ENCODE results near the gene FHOD3. TPM values are rescaled to one million over a fixed set of nuclear protein-coding genes. Genes with fewer than 3 reads are reported as not detected.

The FHOD3 gene
- total and polyA plus RNA-seq, 2 of the 4 experiments (the other 2 are of a cell fraction), result 14.6 to 16.0 TPM

- Histone ChIP-seq H3K27ac (ENCODE audit: insufficient read depth, low read length) (no peak overlapping the region), H2AK9ac (replicated peaks; ENCODE audit: low read depth, low read length, poor library complexity) (no peak overlapping the region), H2BK5ac (ENCODE audit: low read depth, low read length, poor library complexity, severe bottlenecking) (no peak overlapping the region), H3K4ac (ENCODE audit: low read depth, low read length) (no peak overlapping the region), H4K91ac (ENCODE audit: insufficient read depth, low read depth, low read length) (no peak overlapping the region), H2BK20ac (ENCODE audit: low read depth, low read length) (no peak overlapping the region), H3K4me1 (ENCODE audit: control insufficient read depth, insufficient read depth, low read length) (peaks cover 2% of the 10 kb centered on the region; the same call in 1 of the 2 replicates), H3K9me3 (ENCODE audit: control insufficient read depth, insufficient read depth, low read length) (no peaks in the 10 kb centered on the region), H3K56ac (ENCODE audit: extremely low read depth, insufficient read depth, low read length) (no peak overlapping the region), H3K79me1 (ENCODE audit: low read depth in 1 of 2, low read length in 2 of 2) (no peaks in the 10 kb centered on the region), H2BK15ac (ENCODE audit: low read depth, low read length) (no peak overlapping the region), H3K9ac (ENCODE audit: low read depth, low read length) (no peak overlapping the region), H3K9me1 (ENCODE audit: insufficient read depth, low read length) (no peaks in the 10 kb centered on the region), H3K4me2 (ENCODE audit: low read depth, low read length) (no peak overlapping the region), H3K18ac (ENCODE audit: low read depth, low read length) (no peak overlapping the region), H4K20me1 (ENCODE audit: insufficient read depth, low read length) (no peaks in the 10 kb centered on the region), H4K5ac (ENCODE audit: low read depth, low read length) (no peak overlapping the region), H2AFZ (replicated peaks; ENCODE audit: low read length, poor library complexity) (no peak overlapping the region), H2AK5ac (ENCODE audit: low read depth, low read length) (no peak overlapping the region), H2BK120ac (ENCODE audit: low read depth, low read length) (no peak overlapping the region), H3K4me3 (ENCODE audit: insufficient read depth, low read depth, low read length) (no peak overlapping the region), H3K36me3 (ENCODE audit: control insufficient read depth, insufficient read depth, low read length) (peaks cover 6% of the 10 kb centered on the region; the same call in 1 of the 2 replicates), H3K27me3 (ENCODE audit: control insufficient read depth, insufficient read depth, low read length) (no peaks in the 10 kb centered on the region), H4K8ac (ENCODE audit: low read depth in 2 of 2, low read length in 2 of 2) (no peak overlapping the region), H3K23ac (ENCODE audit: low read depth, low read length) (no peak overlapping the region), H3K14ac (replicated peaks; ENCODE audit: low read depth, low read length) (no peak overlapping the region)
- POLR2A ChIA-PET (ENCODE audit: unreplicated experiment), result no interaction called here
- CTCF ChIA-PET, result no interaction called here
- TF ChIP-seq CEBPB (IDR thresholded peaks at IDR 0.05; ENCODE audit: low read depth, low read length) (no peak), SMC3 (IDR thresholded peaks at IDR 0.05; ENCODE audit: low read depth, low read length) (no peak), POLR2A (IDR thresholded peaks at IDR 0.05; ENCODE audit: low read depth, low read length) (no peak), NFE2L2 (IDR thresholded peaks at IDR 0.05; ENCODE audit: low read depth, low read length) (no peak), ELK1 (IDR thresholded peaks at IDR 0.05; ENCODE audit: borderline replicate concordance, low read depth, low read length) (no peak), BHLHE40 (IDR thresholded peaks at IDR 0.05; ENCODE audit: low read depth, low read length) (no peak), FOS (IDR thresholded peaks at IDR 0.05; ENCODE audit: low read depth, low read length) (no peak), CTCF (conservative IDR thresholded peaks at IDR 0.05; ENCODE audit: low read depth, low read length) (no peak), USF2 (IDR thresholded peaks at IDR 0.05; ENCODE audit: low read depth, low read length) (no peak), CHD1 (IDR thresholded peaks at IDR 0.05; ENCODE audit: low read depth, low read length) (no peak), MAZ (IDR thresholded peaks at IDR 0.05; ENCODE audit: borderline replicate concordance, low read depth, low read length) (no peak), MAFK (IDR thresholded peaks at IDR 0.05; ENCODE audit: low read depth, low read length) (no peak), RCOR1 (IDR thresholded peaks at IDR 0.05; ENCODE audit: insufficient replicate concordance, low read length) (no peak), RAD21 (IDR thresholded peaks at IDR 0.05; ENCODE audit: low read length) (no peak), RFX5 (IDR thresholded peaks at IDR 0.05; ENCODE audit: low read depth, low read length) (no peak), MXI1 (IDR thresholded peaks at IDR 0.05; ENCODE audit: borderline replicate concordance, low read depth, low read length) (no peak)
- DNase-seq (no peak), ATAC-seq (ENCODE audit: low read depth) (no peak)
- BruUV-seq (replicated peaks), result no TSS peak
- dilution Hi-C loops (cut with HindIII; ENCODE audit: low sequenced_read_pairs, unreplicated experiment) (no loop called here), intact Hi-C loops (cut with micrococcal nuclease) (no loop called here), in situ Hi-C loops (cut with MboI; ENCODE audit: low sequenced_read_pairs) (no loop called here)
- WGBS, 2 experiments (ENCODE audit: extremely low coverage in 2 of 2, insufficient read length in 1 of 2), result 94% methylated on average over 3 of the region's 7 CpGs; no CpG with 5 or more reads in 1 of the 2 experiments
Observed at GRCh38 chr18:36256094-36256493, 41.4 kb upstream of the FHOD3 start.

All from IMR-90 (cell line).